Measurements from ENCODE around the gene ROCK2.

DNA sequence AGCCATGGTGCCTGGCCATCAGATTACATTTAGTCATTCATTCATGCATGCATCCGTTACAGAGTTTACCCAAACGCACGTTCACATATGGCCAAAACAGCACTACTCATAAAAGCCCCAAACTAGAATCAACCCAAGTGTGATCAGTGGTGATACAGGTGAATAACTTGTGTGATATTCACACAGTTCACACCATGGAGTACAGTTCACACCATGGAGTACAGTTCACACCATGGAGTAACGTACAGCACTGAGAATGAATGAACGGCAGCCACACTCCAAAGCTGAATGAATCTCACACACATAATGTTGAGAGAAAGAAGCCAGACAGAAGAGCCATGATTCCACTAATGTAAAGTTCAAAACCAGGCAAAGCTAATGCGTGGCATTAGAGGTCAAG, 201.4 kb downstream of the ROCK2 start:
- TF ChIP-seq, protein P1, sequence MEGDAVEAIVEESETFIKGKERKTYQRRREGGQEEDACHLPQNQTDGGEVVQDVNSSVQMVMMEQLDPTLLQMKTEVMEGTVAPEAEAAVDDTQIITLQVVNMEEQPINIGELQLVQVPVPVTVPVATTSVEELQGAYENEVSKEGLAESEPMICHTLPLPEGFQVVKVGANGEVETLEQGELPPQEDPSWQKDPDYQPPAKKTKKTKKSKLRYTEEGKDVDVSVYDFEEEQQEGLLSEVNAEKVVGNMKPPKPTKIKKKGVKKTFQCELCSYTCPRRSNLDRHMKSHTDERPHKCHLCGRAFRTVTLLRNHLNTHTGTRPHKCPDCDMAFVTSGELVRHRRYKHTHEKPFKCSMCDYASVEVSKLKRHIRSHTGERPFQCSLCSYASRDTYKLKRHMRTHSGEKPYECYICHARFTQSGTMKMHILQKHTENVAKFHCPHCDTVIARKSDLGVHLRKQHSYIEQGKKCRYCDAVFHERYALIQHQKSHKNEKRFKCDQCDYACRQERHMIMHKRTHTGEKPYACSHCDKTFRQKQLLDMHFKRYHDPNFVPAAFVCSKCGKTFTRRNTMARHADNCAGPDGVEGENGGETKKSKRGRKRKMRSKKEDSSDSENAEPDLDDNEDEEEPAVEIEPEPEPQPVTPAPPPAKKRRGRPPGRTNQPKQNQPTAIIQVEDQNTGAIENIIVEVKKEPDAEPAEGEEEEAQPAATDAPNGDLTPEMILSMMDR (IDR thresholded peaks at IDR 0.05) = no peak
- TF ChIP-seq POLR2A (IDR thresholded peaks at IDR 0.05) = no peak
